DOHH2 (cell line): ENCODE data around the gene PAX2.

Experiments used
- H3F3A ChIP-seq: fragments of 200-600 bp; sonication (generic), shearing (Covaris generic); 2 replicates; pipeline ENCODE4 v1.6.0; 2016; ENCODE audit warnings: antibody characterized with exemption, mild to moderate bottlenecking; ENCODE audit not compliant: control insufficient read depth, insufficient read depth
- H3K27ac ChIP-seq: fragments of 200-600 bp; sonication (generic); 2 replicates; pipeline ENCODE4 v1.5.1; 2014; ENCODE audit warnings: low read depth, mild to moderate bottlenecking, low read length, moderate library complexity
- H3K27me3 ChIP-seq: fragments of 200-600 bp; sonication (generic); 2 replicates; pipeline ENCODE4 v1.6.1; 2014; ENCODE audit warnings: mild to moderate bottlenecking, low read length, mixed read lengths; ENCODE audit not compliant: control insufficient read depth
- H3K36me3 ChIP-seq: fragments of 200-600 bp; sonication (generic); 2 replicates; pipeline ENCODE4 v1.6.1; 2014; ENCODE audit warnings: mild to moderate bottlenecking, low read length, moderate library complexity, mixed read lengths; ENCODE audit not compliant: control insufficient read depth
- H3K4me1 ChIP-seq: fragments of 200-600 bp; sonication (generic); 2 replicates; pipeline ENCODE4 v1.6.1; 2014; ENCODE audit warnings: mild to moderate bottlenecking, low read length, mixed read lengths; ENCODE audit not compliant: control insufficient read depth
- H3K4me2 ChIP-seq: fragments of 200-600 bp; sonication (generic); 2 replicates; pipeline ENCODE4 v1.6.0; 2014; ENCODE audit warnings: mild to moderate bottlenecking, low read length, moderate library complexity
- H3K4me3 ChIP-seq: fragments of 200-600 bp; sonication (generic); 2 replicates; pipeline ENCODE4 v1.5.1; 2014; ENCODE audit warnings: mild to moderate bottlenecking, low read length, mixed read lengths
- H3K79me2 ChIP-seq: fragments of 200-600 bp; sonication (generic); 2 replicates; pipeline ENCODE4 v1.6.1; 2014; ENCODE audit warnings: mild to moderate bottlenecking, low read length, mixed read lengths; ENCODE audit not compliant: control insufficient read depth
- H3K9me2 ChIP-seq: fragments of 200-600 bp; sonication (generic); replicated peaks from 2 replicates; pipeline ENCODE4 v1.6.1; 2014; ENCODE audit warnings: mild to moderate bottlenecking, low read length, mixed read lengths; ENCODE audit not compliant: control insufficient read depth
- H3K9me3 ChIP-seq: fragments of 200-600 bp; sonication (generic); 2 replicates; pipeline ENCODE4 v1.6.1; 2014; ENCODE audit warnings: antibody characterized with exemption, low read length, mixed read lengths; ENCODE audit not compliant: control insufficient read depth, insufficient read depth
- H4K20me1 ChIP-seq: fragments of 200-600 bp; sonication (generic); 2 replicates; pipeline ENCODE4 v1.6.0; 2014; ENCODE audit warnings: low read depth, mild to moderate bottlenecking, antibody characterized with exemption, low read length, moderate library complexity; ENCODE audit not compliant: control insufficient read depth, insufficient read depth
- CTCF ChIP-seq: fragments of 200-600 bp; sonication (generic); IDR thresholded peaks from one replicate; pipeline ENCODE4 v1.5.1; 2014; ENCODE audit warnings: antibody characterized with exemption, mild to moderate bottlenecking, low read depth, low read length; ENCODE audit not compliant: poor library complexity, severe bottlenecking
- EZH2phosphoT487 ChIP-seq: fragments of 200-600 bp; sonication (generic); IDR thresholded peaks from 2 replicates; pipeline ENCODE4 v1.6.1; 2017; ENCODE audit warnings: borderline replicate concordance, mild to moderate bottlenecking, antibody characterized with exemption, low read length, moderate library complexity, mixed read lengths

The PAX2 gene

GRCh38 chr10:100786591-100786990, 41.2 kb downstream of the PAX2 start:
- Histone ChIP-seq H3K27ac (no peak overlapping the region), H3K9me2 (no peaks in the 10 kb centered on the region), H3K36me3 (no peaks in the 10 kb centered on the region), H3K79me2 (no peaks in the 10 kb centered on the region), H3K4me2 (no peak overlapping the region), H3K4me1 (no peaks in the 10 kb centered on the region), H3K27me3 (peaks cover 35% of the 10 kb centered on the region), H3K4me3 (no peak overlapping the region), H3F3A (no peaks in the 10 kb centered on the region), H4K20me1 (no peaks in the 10 kb centered on the region), H3K9me3 (no peaks in the 10 kb centered on the region)
- no peak for TF ChIP-seq EZH2phosphoT487
- TF ChIP-seq CTCF = no peak

- H3K4me3 ChIP-seq = no peak overlapping the region
- TF ChIP-seq EZH2phosphoT487 = no peak
- TF ChIP-seq CTCF = no peak
Measured at GRCh38 chr10:100788002-100788903, 42.9 kb downstream of the PAX2 start.

GRCh38 chr10:100790761-100791208, 45.4 kb downstream of the PAX2 start:
- Histone ChIP-seq H3K27me3 (peaks cover 40% of the 10 kb centered on the region), H3K4me1 (no peaks in the 10 kb centered on the region), H3F3A (no peaks in the 10 kb centered on the region), H3K4me3 (no peak overlapping the region), H4K20me1 (no peaks in the 10 kb centered on the region), H3K27ac (no peak overlapping the region), H3K79me2 (no peaks in the 10 kb centered on the region), H3K9me3 (no peaks in the 10 kb centered on the region), H3K4me2 (no peak overlapping the region), H3K36me3 (no peaks in the 10 kb centered on the region), H3K9me2 (no peaks in the 10 kb centered on the region)
- no peak for TF ChIP-seq CTCF
- no peak for TF ChIP-seq EZH2phosphoT487

More at GRCh38 chr10:100788002-100788903, 42.9 kb downstream of the PAX2 start:
- Histone ChIP-seq H3K4me1 (no peaks in the 10 kb centered on the region), H3K79me2 (no peaks in the 10 kb centered on the region), H3K27me3 (peaks cover 35% of the 10 kb centered on the region), H3K9me2 (no peaks in the 10 kb centered on the region), H3K36me3 (no peaks in the 10 kb centered on the region), H3F3A (no peaks in the 10 kb centered on the region), H3K4me2 (no peak overlapping the region), H3K9me3 (no peaks in the 10 kb centered on the region), H3K27ac (no peak overlapping the region), H4K20me1 (no peaks in the 10 kb centered on the region)
